ENCODE measurements around the gene CFAP65. TPM values are rescaled to one million over a fixed set of nuclear protein-coding genes. Genes with fewer than 3 reads are reported as not detected.
A peak's percentile ranks its signal among the peaks of the same experiment; 100 is the strongest.

The CFAP65 gene
- total and polyA plus RNA-seq, 9 of the 15 experiments (the other 6 are each of a cell fraction or from before 2014, with no cell fraction given), result not detected

DNA sequence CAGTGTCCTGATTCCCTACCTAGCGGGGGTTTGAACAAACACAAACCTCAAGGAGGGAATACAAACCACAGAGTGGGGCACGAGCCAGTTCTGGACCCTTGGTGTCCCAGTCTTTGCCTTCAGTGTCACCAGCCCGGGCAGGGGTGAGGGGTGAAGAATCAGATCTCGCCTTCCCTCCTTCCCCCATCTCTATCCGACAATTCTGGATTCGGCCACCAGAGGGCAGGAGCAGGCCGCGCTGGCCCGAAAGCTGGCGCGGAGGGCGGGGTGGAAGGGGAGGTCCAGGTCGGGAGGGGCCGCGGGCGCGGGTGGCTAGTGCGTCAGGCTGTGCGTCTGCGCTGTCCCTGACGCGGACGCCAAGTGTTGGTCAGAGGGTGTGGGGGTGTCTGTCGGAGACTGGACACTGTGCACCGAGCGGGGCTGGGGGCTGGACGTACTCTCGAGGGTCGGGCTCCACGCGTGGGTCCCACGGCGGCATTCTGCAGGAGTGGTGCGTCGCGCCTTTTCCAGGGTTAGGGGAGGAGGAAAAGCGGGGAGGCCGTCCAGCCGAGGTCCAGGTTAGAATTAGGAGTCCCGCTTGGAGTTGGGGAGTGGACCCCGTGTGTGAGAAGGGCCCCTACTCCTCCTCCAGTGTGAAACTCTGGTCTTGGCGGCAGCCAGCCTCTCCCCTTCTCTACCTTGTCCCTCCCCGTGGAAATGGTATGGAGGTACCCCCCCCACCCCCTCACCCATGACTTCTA is 45.2 kb downstream of the CFAP65 start (continued):
- no peak for TF ChIP-seq CHD4 (IDR thresholded peaks at IDR 0.05; ENCODE audit: insufficient read depth, insufficient replicate concordance, low read depth, low read length, poor library complexity, severe bottlenecking)
- no peak for TF ChIP-seq SREBF2 (CRISPR knock-in tag; IDR thresholded peaks at IDR 0.05)
- TF ChIP-seq, protein P1, sequence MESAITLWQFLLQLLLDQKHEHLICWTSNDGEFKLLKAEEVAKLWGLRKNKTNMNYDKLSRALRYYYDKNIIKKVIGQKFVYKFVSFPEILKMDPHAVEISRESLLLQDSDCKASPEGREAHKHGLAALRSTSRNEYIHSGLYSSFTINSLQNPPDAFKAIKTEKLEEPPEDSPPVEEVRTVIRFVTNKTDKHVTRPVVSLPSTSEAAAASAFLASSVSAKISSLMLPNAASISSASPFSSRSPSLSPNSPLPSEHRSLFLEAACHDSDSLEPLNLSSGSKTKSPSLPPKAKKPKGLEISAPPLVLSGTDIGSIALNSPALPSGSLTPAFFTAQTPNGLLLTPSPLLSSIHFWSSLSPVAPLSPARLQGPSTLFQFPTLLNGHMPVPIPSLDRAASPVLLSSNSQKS (CRISPR knock-in tag; IDR thresholded peaks at IDR 0.05), result no peak
- TF ChIP-seq, protein P2, sequence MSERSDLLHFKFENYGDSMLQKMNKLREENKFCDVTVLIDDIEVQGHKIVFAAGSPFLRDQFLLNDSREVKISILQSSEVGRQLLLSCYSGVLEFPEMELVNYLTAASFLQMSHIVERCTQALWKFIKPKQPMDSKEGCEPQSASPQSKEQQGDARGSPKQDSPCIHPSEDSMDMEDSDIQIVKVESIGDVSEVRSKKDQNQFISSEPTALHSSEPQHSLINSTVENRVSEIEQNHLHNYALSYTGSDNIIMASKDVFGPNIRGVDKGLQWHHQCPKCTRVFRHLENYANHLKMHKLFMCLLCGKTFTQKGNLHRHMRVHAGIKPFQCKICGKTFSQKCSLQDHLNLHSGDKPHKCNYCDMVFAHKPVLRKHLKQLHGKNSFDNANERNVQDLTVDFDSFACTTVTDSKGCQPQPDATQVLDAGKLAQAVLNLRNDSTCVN (CRISPR knock-in tag; IDR thresholded peaks at IDR 0.05), result no peak
- TF ChIP-seq BRD9 (IDR thresholded peaks at IDR 0.05; ENCODE audit: low read depth, partially characterized antibody), result no peak
- TF ChIP-seq FOXK2 (conservative IDR thresholded peaks at IDR 0.05 in 1 of 2, IDR thresholded peaks at IDR 0.05 in 1 of 2; ENCODE audit: low read depth in 2 of 2), result peak; percentile 11 to 40; a peak in 2 of 4 replicates
- TF ChIP-seq CREB1 (IDR thresholded peaks at IDR 0.05), result peak; percentile 94
- TF ChIP-seq CREB1 (CRISPR knock-in tag; IDR thresholded peaks at IDR 0.05), result peak; percentile 94
- TF ChIP-seq ZNF311 (CRISPR knock-in tag; IDR thresholded peaks at IDR 0.05), result no peak
- TF ChIP-seq, protein P3, sequence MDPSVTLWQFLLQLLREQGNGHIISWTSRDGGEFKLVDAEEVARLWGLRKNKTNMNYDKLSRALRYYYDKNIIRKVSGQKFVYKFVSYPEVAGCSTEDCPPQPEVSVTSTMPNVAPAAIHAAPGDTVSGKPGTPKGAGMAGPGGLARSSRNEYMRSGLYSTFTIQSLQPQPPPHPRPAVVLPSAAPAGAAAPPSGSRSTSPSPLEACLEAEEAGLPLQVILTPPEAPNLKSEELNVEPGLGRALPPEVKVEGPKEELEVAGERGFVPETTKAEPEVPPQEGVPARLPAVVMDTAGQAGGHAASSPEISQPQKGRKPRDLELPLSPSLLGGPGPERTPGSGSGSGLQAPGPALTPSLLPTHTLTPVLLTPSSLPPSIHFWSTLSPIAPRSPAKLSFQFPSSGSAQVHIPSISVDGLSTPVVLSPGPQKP (CRISPR knock-in tag; IDR thresholded peaks at IDR 0.05), result no peak
- TF ChIP-seq ZEB2 (IDR thresholded peaks at IDR 0.05), result no peak
- TF ChIP-seq ZNF707 (CRISPR knock-in tag; conservative IDR thresholded peaks at IDR 0.05), result no peak
- TF ChIP-seq, protein P4, sequence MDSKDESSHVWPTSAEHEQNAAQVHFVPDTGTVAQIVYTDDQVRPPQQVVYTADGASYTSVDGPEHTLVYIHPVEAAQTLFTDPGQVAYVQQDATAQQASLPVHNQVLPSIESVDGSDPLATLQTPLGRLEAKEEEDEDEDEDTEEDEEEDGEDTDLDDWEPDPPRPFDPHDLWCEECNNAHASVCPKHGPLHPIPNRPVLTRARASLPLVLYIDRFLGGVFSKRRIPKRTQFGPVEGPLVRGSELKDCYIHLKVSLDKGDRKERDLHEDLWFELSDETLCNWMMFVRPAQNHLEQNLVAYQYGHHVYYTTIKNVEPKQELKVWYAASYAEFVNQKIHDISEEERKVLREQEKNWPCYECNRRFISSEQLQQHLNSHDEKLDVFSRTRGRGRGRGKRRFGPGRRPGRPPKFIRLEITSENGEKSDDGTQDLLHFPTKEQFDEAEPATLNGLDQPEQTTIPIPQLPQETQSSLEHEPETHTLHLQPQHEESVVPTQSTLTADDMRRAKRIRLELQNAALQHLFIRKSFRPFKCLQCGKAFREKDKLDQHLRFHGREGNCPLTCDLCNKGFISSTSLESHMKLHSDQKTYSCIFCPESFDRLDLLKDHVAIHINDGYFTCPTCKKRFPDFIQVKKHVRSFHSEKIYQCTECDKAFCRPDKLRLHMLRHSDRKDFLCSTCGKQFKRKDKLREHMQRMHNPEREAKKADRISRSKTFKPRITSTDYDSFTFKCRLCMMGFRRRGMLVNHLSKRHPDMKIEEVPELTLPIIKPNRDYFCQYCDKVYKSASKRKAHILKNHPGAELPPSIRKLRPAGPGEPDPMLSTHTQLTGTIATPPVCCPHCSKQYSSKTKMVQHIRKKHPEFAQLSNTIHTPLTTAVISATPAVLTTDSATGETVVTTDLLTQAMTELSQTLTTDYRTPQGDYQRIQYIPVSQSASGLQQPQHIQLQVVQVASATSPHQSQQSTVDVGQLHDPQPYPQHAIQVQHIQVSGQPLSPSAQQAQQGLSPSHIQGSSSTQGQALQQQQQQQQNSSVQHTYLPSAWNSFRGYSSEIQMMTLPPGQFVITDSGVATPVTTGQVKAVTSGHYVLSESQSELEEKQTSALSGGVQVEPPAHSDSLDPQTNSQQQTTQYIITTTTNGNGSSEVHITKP (IDR thresholded peaks at IDR 0.05; ENCODE audit: partially characterized antibody), result peak; percentile 9
- TF ChIP-seq BCOR (IDR thresholded peaks at IDR 0.05), result 0 out of 2 replicates have a peak, but pooled peaks have one; percentile 13
- TF ChIP-seq KAT8 (IDR thresholded peaks at IDR 0.05; ENCODE audit: low read depth), result no peak
- TF ChIP-seq, protein P5, sequence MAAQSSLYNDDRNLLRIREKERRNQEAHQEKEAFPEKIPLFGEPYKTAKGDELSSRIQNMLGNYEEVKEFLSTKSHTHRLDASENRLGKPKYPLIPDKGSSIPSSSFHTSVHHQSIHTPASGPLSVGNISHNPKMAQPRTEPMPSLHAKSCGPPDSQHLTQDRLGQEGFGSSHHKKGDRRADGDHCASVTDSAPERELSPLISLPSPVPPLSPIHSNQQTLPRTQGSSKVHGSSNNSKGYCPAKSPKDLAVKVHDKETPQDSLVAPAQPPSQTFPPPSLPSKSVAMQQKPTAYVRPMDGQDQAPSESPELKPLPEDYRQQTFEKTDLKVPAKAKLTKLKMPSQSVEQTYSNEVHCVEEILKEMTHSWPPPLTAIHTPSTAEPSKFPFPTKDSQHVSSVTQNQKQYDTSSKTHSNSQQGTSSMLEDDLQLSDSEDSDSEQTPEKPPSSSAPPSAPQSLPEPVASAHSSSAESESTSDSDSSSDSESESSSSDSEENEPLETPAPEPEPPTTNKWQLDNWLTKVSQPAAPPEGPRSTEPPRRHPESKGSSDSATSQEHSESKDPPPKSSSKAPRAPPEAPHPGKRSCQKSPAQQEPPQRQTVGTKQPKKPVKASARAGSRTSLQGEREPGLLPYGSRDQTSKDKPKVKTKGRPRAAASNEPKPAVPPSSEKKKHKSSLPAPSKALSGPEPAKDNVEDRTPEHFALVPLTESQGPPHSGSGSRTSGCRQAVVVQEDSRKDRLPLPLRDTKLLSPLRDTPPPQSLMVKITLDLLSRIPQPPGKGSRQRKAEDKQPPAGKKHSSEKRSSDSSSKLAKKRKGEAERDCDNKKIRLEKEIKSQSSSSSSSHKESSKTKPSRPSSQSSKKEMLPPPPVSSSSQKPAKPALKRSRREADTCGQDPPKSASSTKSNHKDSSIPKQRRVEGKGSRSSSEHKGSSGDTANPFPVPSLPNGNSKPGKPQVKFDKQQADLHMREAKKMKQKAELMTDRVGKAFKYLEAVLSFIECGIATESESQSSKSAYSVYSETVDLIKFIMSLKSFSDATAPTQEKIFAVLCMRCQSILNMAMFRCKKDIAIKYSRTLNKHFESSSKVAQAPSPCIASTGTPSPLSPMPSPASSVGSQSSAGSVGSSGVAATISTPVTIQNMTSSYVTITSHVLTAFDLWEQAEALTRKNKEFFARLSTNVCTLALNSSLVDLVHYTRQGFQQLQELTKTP (IDR thresholded peaks at IDR 0.05; ENCODE audit: low read depth in 1 of 2, partially characterized antibody in 2 of 2), result no peak
- no peak for TF ChIP-seq ZNF717 (CRISPR knock-in tag; IDR thresholded peaks at IDR 0.05)

Data from K562 (cell line).